Spleen (tissue), 11 donors: ENCODE results near the gene ITPR2. TPM values are rescaled to one million over a fixed set of nuclear protein-coding genes. Genes with fewer than 3 reads are reported as not detected.

Experiments
- DNase-seq: peaks from one replicate; pipeline ENCODE4 v3.0.0-alpha.2; 2020
- H3K27ac ChIP-seq, 8 donors: fragments of 200-600 bp; sonication (generic) in 7 of 8; 1 replicate in 4 of 8; 2 replicates in 4 of 8; pipeline versions ENCODE4 v1.5.0 to v1.8.0; 2016 to 2021; ENCODE audit warnings: inconsistent platforms in 4 of 8, mild to moderate bottlenecking in 4 of 8, moderate library complexity in 1 of 8
- H3K27me3 ChIP-seq, 7 donors: fragments of 200-600 bp; sonication (generic) in 6 of 7; replicated peaks in 1 of 7; 1 replicate in 4 of 7; 2 replicates in 3 of 7; pipeline versions ENCODE4 v1.5.0 to v1.8.0; 2016 to 2021; ENCODE audit warnings: inconsistent platforms in 3 of 7, mild to moderate bottlenecking in 1 of 7
- H3K36me3 ChIP-seq, 6 donors: fragments of 200-600 bp; sonication (generic) in 5 of 6; 1 replicate in 4 of 6; 2 replicates in 2 of 6; pipeline versions ENCODE4 v1.5.0 to v1.8.0; 2016 to 2021; ENCODE audit warnings: inconsistent platforms in 2 of 6
- H3K4me1 ChIP-seq, 6 donors: fragments of 200-600 bp; sonication (generic) in 5 of 6; 1 replicate in 3 of 6; 2 replicates in 3 of 6; pipeline versions ENCODE4 v1.5.0 to v1.8.0; 2016 to 2021; ENCODE audit warnings: inconsistent platforms in 3 of 6
- H3K4me3 ChIP-seq, 8 donors: fragments of 200-600 bp; sonication (generic) in 7 of 8; 1 replicate in 4 of 8; 2 replicates in 4 of 8; pipeline versions ENCODE4 v1.5.0 to v1.8.0; 2016 to 2021; ENCODE audit warnings: inconsistent platforms in 4 of 8, mild to moderate bottlenecking in 4 of 8, moderate library complexity in 2 of 8
- H3K9me3 ChIP-seq, 8 donors: fragments of 200-600 bp; sonication (generic) in 7 of 8; 1 replicate in 4 of 8; 2 replicates in 4 of 8; pipeline versions ENCODE4 v1.5.0 to v1.8.0; 2016 to 2021; ENCODE audit warnings: inconsistent platforms in 4 of 8
- CTCF ChIP-seq, 11 experiments: fragments of 200-600 bp in 7 of 11; fragments of 450-650 bp in 4 of 11; sonication (generic) in 4 of 11; IDR thresholded peaks in 8 of 11; conservative IDR thresholded peaks in 3 of 11; 1 replicate in 7 of 11; 2 replicates in 4 of 11; pipeline versions ENCODE4 v1.4.0 to v1.8.0; 2016 to 2021; ENCODE audit warnings: antibody characterized with exemption in 11 of 11, inconsistent platforms in 4 of 11, mild to moderate bottlenecking in 1 of 11
- POLR2A ChIP-seq, 3 donors: fragments of 450-650 bp; IDR thresholded peaks; one replicate each; pipeline ENCODE4 v1.5.1; 2017; ENCODE audit warnings: antibody characterized with exemption in 3 of 3, mild to moderate bottlenecking in 1 of 3
- POLR2AphosphoS5 ChIP-seq, 3 donors: sonication (generic); formaldehyde crosslinking; IDR thresholded peaks; one replicate each; pipeline ENCODE4 v1.5.1; 2017; ENCODE audit warnings: antibody characterized with exemption in 3 of 3
- WGBS, 5 donors: extraction: QIAGEN DNeasy Blood & Tissue Kit in 3 of 5; methylation state at CpG; one replicate each; pipeline versions ENCODE4 v1.1.5 to v1.1.7; 2013 to 2018; 5-methylcytosine and 5-hydroxymethylcytosine counted together
- intact Hi-C: fragments of 100-400 bp; cut with DNase I; formaldehyde crosslinking; loops from one replicate; pipeline ENCODE4 v1.15.0; 2023; ENCODE audit warnings: low total_unique reads
- polyA plus RNA-seq, 3 donors: library from polyadenylated mRNA; stranded (reverse); fragments of 200-250 nt; gene quantifications; one replicate each; pipeline ENCODE4 v1.2.1, GENCODE V29; 2013
- total RNA-seq, 7 donors: library from RNA; depleted of rRNA in 3 of 7; stranded (reverse); fragments of >200 nt in 3 of 7; fragmentation: NEBNext Ultra II Directional in 4 of 7; extraction: Animal tissue kit (Norgen Biotek cat#: 25700) in 4 of 7; gene quantifications; one replicate each; pipeline versions ENCODE4 v1.1.0 to v1.2.1, GENCODE V29; 2016 to 2021
- donor health status: healthy with polysubstance abuse.
- donor health status: DM: no; HTN: no; CAD: no; lungs with moderate emphysema.
- donor health status: DM: no; HTN: no; CAD: no.
- donor health status: Bipolar disorder and iron deficiency.
- donor health status: healthy.
- donor health status: DM: no; HTN: no; CAD: no.
- donor health status: DM: yes; HTN: yes; CAD: no.

ITPR2 gene
- total and polyA plus RNA-seq, 10 donors, result 3.2 to 105 (median 60.4) TPM

- no peak overlapping the region for H3K27ac ChIP-seq
- no peaks in the 10 kb centered on the region for H3K4me1 ChIP-seq
- no peak for TF ChIP-seq POLR2A (IDR thresholded peaks at IDR 0.05)
- intact Hi-C loops, result no loop called here
- no peak overlapping the region for H3K4me3 ChIP-seq
- no peaks in the 10 kb centered on the region for H3K27me3 ChIP-seq
- 94 to 100% (median 97%) methylated on average over 2 of the region's 2 CpGs for WGBS, 5 donors
- H3K9me3 ChIP-seq, result no peaks in the 10 kb centered on the region
- no peak for DNase-seq
- H3K36me3 ChIP-seq, result peaks cover 0 to 84% (median 13%) of the 10 kb centered on the region in 6 donors
Measured at GRCh38 chr12:26489908-26490307, 343.1 kb downstream of the ITPR2 start.

DNA sequence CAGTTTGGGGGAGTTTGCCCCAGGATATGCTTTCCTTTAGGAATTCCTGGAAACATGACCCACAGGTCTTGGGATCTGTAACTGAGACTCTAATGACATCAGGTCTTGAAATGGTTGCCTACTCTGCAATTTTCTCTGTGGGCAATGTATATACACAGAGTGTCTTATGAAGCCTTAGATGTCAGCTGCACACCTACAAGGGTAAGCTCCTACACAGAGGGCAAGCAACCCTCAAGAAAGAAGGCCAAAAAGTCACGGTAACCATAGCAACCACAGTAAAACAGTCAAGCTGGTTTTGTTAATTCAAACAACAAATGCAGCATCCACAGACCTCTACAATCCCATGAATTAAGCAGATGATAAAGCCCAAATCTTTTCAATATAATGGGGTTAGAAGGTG is 344.6 kb downstream of the ITPR2 start:
- TF ChIP-seq POLR2A (IDR thresholded peaks at IDR 0.05) (no peak), POLR2AphosphoS5 (IDR thresholded peaks at IDR 0.05) (no peak), CTCF (IDR thresholded peaks at IDR 0.05 in 8 of 11, conservative IDR thresholded peaks at IDR 0.05 in 3 of 11) (no peak)
- DNase-seq, result no peak
- Histone ChIP-seq H3K36me3 (peaks cover 0 to 86% (median 13%) of the 10 kb centered on the region in 6 donors), H3K4me3 (no peak overlapping the region), H3K27ac (no peak overlapping the region), H3K9me3 (no peaks in the 10 kb centered on the region), H3K27me3 (no peaks in the 10 kb centered on the region), H3K4me1 (no peaks in the 10 kb centered on the region)
- WGBS, 5 donors, result 95 to 100% (median 97%) methylated on average over 1 of the region's 1 CpG
- intact Hi-C loops, result no loop called here

DNA sequence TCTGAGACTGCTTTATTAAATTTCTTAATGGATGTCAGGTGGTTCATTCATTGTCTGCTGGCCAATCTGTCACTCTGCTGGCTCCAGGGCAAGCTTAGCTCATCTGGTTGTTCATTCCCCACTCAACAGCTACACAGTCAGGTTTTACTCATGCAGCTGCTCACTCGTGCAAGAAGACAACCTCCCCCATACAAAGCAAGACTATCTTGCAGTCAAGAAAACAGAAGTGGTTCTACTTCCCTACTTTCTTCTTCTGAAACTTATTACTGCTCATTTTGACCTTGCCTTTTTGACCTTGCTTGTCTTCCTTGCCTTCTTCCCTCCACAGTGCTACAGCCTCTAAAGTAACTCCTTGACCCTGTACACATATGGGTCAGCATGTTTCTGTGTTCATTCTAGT is 359.7 kb downstream of the ITPR2 start:
- DNase-seq, result no peak
- H3K27ac ChIP-seq, result peak overlapping the region in 7 of 8 donors; percentile 3 to 82 (median 59)
- H3K9me3 ChIP-seq, result no peaks in the 10 kb centered on the region
- H3K36me3 ChIP-seq, result peaks cover 0 to 38% (median 3%) of the 10 kb centered on the region in 6 donors
- no peaks in the 10 kb centered on the region for H3K27me3 ChIP-seq
- intact Hi-C loops, result no loop called here
- TF ChIP-seq POLR2A (IDR thresholded peaks at IDR 0.05) (no peak), POLR2AphosphoS5 (IDR thresholded peaks at IDR 0.05) (peak in 1 of 3 donors; percentile 28), CTCF (IDR thresholded peaks at IDR 0.05 in 8 of 11, conservative IDR thresholded peaks at IDR 0.05 in 3 of 11) (no peak)
- peaks cover 5 to 37% (median 33%) of the 10 kb centered on the region in 6 donors for H3K4me1 ChIP-seq
- WGBS, 5 donors, result 11 to 34% (median 24%) methylated on average over 1 of the region's 1 CpG
- H3K4me3 ChIP-seq, result no peak overlapping the region

DNA sequence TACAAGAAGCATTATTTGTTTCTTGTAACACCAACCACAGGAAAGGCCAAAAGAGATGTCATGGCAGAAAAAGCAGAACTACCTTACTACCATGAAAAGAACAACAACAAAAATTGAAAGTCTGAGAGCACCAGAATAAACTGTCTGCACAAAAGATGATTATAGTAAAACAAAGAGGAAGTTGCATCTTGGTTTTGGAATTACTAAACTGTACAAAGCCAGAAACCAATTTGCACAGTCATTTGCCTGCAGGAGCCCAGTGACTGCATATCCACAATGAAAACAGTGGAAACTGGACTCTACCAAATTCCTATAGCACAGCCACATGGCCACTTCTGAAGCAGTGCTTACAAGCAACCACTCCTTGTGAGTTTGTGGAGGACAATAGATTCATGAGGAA is 361.4 kb downstream of the ITPR2 start:
- peaks cover 5 to 37% (median 33%) of the 10 kb centered on the region in 6 donors for H3K4me1 ChIP-seq
- peak overlapping the region in 7 of 8 donors; percentile 55 to 82 (median 78) for H3K27ac ChIP-seq
- no peak for DNase-seq
- H3K9me3 ChIP-seq, result no peaks in the 10 kb centered on the region
- no peak for TF ChIP-seq POLR2A (IDR thresholded peaks at IDR 0.05)
- TF ChIP-seq CTCF (IDR thresholded peaks at IDR 0.05 in 8 of 11, conservative IDR thresholded peaks at IDR 0.05 in 3 of 11), result no peak
- TF ChIP-seq POLR2AphosphoS5 (IDR thresholded peaks at IDR 0.05), result no peak
- H3K4me3 ChIP-seq, result no peak overlapping the region
- intact Hi-C loops, result no loop called here
- peaks cover 0 to 28% (median 3%) of the 10 kb centered on the region in 6 donors for H3K36me3 ChIP-seq
- no peaks in the 10 kb centered on the region for H3K27me3 ChIP-seq
